KBM-7 (cell line): ENCODE data around the gene CD14.
A peak's percentile ranks its signal among the peaks of the same experiment; 100 is the strongest.
"Not testable (repeated sequence)": the region's sequence is repeated elsewhere in the genome, so short reads cannot be mapped to it uniquely, and the experiment has no call there.

ENCODE experiments used
- DNase-seq: peaks from one replicate; pipeline ENCODE4 v3.0.0-alpha.2; 2015
- in situ Hi-C: fragments of 300-500 bp; cut with MboI; formaldehyde crosslinking; loops from 2 replicates; pipeline ENCODE4 v1.14.3; 2020; ENCODE audit warnings: low sequenced_read_pairs, low pct_unique_long_range_greater_than_20kb, mixed read lengths

The CD14 gene

GRCh38 chr5:140633021-140633471 lies at the start of gene CD14:
TSS of gene CD14 (minus strand) at chr5:140633175. CDS start at chr5:140633071, 104 bp downstream.
- DNase-seq: no peak
- in situ Hi-C loops: no loop called here

- in situ Hi-C loops: no loop called here
- no peak for DNase-seq
Observed at GRCh38 chr5:140678993-140679392, 46.0 kb upstream of the CD14 start.

GRCh38 chr5:140677947-140678346 lies 45.0 kb upstream of the CD14 start:
- no peak for DNase-seq
- in situ Hi-C loops: no loop called here

GRCh38 chr5:140674629-140675028 lies 41.7 kb upstream of the CD14 start:
- in situ Hi-C loops: no loop called here
- DNase-seq: no peak

GRCh38 chr5:140674211-140674610 lies 41.2 kb upstream of the CD14 start:
- in situ Hi-C loops: no loop called here
- DNase-seq: no peak

GRCh38 chr5:140673187-140673976 lies 40.4 kb upstream of the CD14 start, which contains the start of gene DND1:
TSS of gene DND1 (minus strand) at chr5:140673576. CDS start at chr5:140673542, 34 bp downstream.
- in situ Hi-C loops: no loop called here
- DNase-seq: no peak

GRCh38 chr5:140672455-140673186 lies 39.6 kb upstream of the CD14 start:
- DNase-seq: no peak
- in situ Hi-C loops: no loop called here

GRCh38 chr5:140671472-140672125 lies 38.6 kb upstream of the CD14 start:
- in situ Hi-C loops: no loop called here
- no peak for DNase-seq

- in situ Hi-C loops, DNase-seq: not testable (repeated sequence)
Observed at GRCh38 chr5:140671035-140671434, 38.1 kb upstream of the CD14 start.

- peak; percentile 97 for DNase-seq
- in situ Hi-C loops: no loop called here
Observed at GRCh38 chr5:140664359-140665119, 31.6 kb upstream of the CD14 start, which contains the start of gene WDR55. TSS of gene WDR55 (plus strand) at chr5:140664904. CDS start at chr5:140664913, 9 bp downstream.

- no peak for DNase-seq
- in situ Hi-C loops: no loop called here
Observed at GRCh38 chr5:140664030-140664358, 31.0 kb upstream of the CD14 start.

- DNase-seq, in situ Hi-C loops: not testable (repeated sequence)
Observed at GRCh38 chr5:140660371-140660770, 27.4 kb upstream of the CD14 start.

GRCh38 chr5:140658870-140659269 lies 25.9 kb upstream of the CD14 start:
- DNase-seq: no peak
- in situ Hi-C loops: no loop called here

- in situ Hi-C loops: no loop called here
- no peak for DNase-seq
Observed at GRCh38 chr5:140647042-140647419, 14.1 kb upstream of the CD14 start.

- in situ Hi-C loops: no loop called here
- no peak for DNase-seq
Observed at GRCh38 chr5:140642718-140643117, 9.7 kb upstream of the CD14 start.

GRCh38 chr5:140641716-140642115 lies 8.7 kb upstream of the CD14 start:
- DNase-seq: no peak
- in situ Hi-C loops: no loop called here

- in situ Hi-C loops: no loop called here
- DNase-seq: peak; percentile 98
Observed at GRCh38 chr5:140639148-140639981, 6.4 kb upstream of the CD14 start, which contains the start of gene TMCO6. TSS of gene TMCO6 (plus strand) at chr5:140639451. CDS start at chr5:140639528, 77 bp downstream.

GRCh38 chr5:140638898-140639147 lies 5.8 kb upstream of the CD14 start:
- in situ Hi-C loops, DNase-seq: not testable (repeated sequence)
